HFFc6 (cell line): ENCODE measurements around the gene ADAMTS13. TPM values are rescaled to one million over a fixed set of nuclear protein-coding genes. Genes with fewer than 3 reads are reported as not detected.

Source experiments
- DNase-seq: peaks from one replicate; pipeline ENCODE4 v3.0.0-alpha.2; 2018
- H3K27ac Mint-ChIP-seq: 2 replicates; pipeline ENCODE4 v1.8.0; 2020; ENCODE audit warnings: mild to moderate bottlenecking, mixed read lengths
- H3K27me3 Mint-ChIP-seq: 2 replicates; pipeline ENCODE4 v1.8.0; 2021; ENCODE audit warnings: mild to moderate bottlenecking, moderate library complexity, mixed read lengths; ENCODE audit not compliant: insufficient read depth
- H3K36me3 Mint-ChIP-seq: 2 replicates; pipeline ENCODE4 v1.8.0; 2021; ENCODE audit warnings: low read depth, mixed read lengths
- H3K4me1 Mint-ChIP-seq: 2 replicates; pipeline ENCODE4 v1.8.0; 2020; ENCODE audit warnings: low read depth, mixed read lengths
- H3K4me3 Mint-ChIP-seq: 2 replicates; pipeline ENCODE4 v1.8.0; 2020; ENCODE audit warnings: mild to moderate bottlenecking, moderate library complexity, mixed read lengths
- H3K9me3 Mint-ChIP-seq: 2 replicates; pipeline ENCODE4 v1.8.0; 2020; ENCODE audit warnings: mild to moderate bottlenecking, mixed read lengths
- total RNA-seq, 6 experiments: library from RNA; stranded (reverse); fragmentation: NEBNext Ultra II Directional; extraction: Animal tissue kit (Norgen Biotek cat#: 25700); gene quantifications; 2 replicates in 1 of 6; 3 replicates in 5 of 6; pipeline ENCODE4 v1.2.3, GENCODE V29; 2021
- TF ChIP-seq, protein P1 (sequence below): fragments of 200-600 bp; sonication (generic); IDR thresholded peaks from 2 replicates; pipeline ENCODE4 v1.5.0; 2021; ENCODE audit warnings: antibody characterized with exemption, mild to moderate bottlenecking

ADAMTS13 gene
- total RNA-seq, 6 experiments from 2014 or later, result 0.41 to 1.2 (median 0.74) TPM

DNA sequence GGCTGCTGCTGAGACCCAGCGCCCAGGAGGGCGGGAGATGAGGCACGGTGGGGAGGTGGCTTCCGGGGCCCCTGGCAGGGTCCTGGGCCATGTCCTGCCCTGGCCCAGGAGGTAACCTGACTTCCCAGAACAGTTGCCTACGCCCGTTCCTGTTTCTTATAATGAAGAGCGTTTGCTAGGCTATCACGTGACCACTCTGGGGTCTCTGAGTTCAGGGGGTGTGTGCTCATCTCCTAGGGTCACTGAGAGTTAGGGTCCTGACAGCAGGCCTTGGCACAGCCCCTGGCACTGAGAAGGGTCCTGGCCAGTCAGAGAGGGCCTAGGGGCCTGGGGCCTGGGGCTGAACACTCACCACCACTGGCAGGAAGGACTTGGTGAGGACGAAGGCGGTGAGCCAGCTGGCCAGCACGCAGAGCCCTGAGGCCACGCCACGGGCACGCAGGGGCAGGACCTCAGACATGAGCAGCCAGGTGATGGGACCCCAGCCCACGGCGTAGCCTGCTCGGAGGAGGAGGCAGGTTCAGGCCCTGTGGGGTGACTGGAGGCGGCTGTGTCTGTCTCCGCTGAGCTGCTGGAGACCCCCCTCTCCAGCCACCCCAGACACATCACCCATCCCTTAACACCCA, 50.7 kb downstream of the ADAMTS13 start:
- TF ChIP-seq, protein P1, sequence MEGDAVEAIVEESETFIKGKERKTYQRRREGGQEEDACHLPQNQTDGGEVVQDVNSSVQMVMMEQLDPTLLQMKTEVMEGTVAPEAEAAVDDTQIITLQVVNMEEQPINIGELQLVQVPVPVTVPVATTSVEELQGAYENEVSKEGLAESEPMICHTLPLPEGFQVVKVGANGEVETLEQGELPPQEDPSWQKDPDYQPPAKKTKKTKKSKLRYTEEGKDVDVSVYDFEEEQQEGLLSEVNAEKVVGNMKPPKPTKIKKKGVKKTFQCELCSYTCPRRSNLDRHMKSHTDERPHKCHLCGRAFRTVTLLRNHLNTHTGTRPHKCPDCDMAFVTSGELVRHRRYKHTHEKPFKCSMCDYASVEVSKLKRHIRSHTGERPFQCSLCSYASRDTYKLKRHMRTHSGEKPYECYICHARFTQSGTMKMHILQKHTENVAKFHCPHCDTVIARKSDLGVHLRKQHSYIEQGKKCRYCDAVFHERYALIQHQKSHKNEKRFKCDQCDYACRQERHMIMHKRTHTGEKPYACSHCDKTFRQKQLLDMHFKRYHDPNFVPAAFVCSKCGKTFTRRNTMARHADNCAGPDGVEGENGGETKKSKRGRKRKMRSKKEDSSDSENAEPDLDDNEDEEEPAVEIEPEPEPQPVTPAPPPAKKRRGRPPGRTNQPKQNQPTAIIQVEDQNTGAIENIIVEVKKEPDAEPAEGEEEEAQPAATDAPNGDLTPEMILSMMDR, result no peak
- H3K27ac Mint-ChIP-seq, result no peak overlapping the region
- H3K36me3 Mint-ChIP-seq, result no peaks in the 10 kb centered on the region
- no peak for DNase-seq
- no peaks in the 10 kb centered on the region for H3K9me3 Mint-ChIP-seq
- H3K4me3 Mint-ChIP-seq, result no peak overlapping the region
- H3K4me1 Mint-ChIP-seq, result no peaks in the 10 kb centered on the region
- H3K27me3 Mint-ChIP-seq, result no peaks in the 10 kb centered on the region; the same call in 1 of the 2 replicates

GRCh38 chr9:133473743-133474142, 51.6 kb downstream of the ADAMTS13 start:
- Mint-ChIP-seq H3K4me1 (no peaks in the 10 kb centered on the region), H3K9me3 (no peaks in the 10 kb centered on the region), H3K4me3 (no peak overlapping the region), H3K27me3 (no peaks in the 10 kb centered on the region; the same call in 1 of the 2 replicates), H3K36me3 (no peaks in the 10 kb centered on the region), H3K27ac (no peak overlapping the region)
- TF ChIP-seq, protein P1, result no peak
- no peak for DNase-seq

GRCh38 chr9:133474215-133474614, 52.0 kb downstream of the ADAMTS13 start:
- Mint-ChIP-seq H3K4me1 (no peaks in the 10 kb centered on the region), H3K27me3 (no peaks in the 10 kb centered on the region; the same call in 1 of the 2 replicates), H3K4me3 (no peak overlapping the region), H3K27ac (no peak overlapping the region), H3K36me3 (no peaks in the 10 kb centered on the region), H3K9me3 (no peaks in the 10 kb centered on the region)
- no peak for DNase-seq
- TF ChIP-seq, protein P1, result no peak

DNA sequence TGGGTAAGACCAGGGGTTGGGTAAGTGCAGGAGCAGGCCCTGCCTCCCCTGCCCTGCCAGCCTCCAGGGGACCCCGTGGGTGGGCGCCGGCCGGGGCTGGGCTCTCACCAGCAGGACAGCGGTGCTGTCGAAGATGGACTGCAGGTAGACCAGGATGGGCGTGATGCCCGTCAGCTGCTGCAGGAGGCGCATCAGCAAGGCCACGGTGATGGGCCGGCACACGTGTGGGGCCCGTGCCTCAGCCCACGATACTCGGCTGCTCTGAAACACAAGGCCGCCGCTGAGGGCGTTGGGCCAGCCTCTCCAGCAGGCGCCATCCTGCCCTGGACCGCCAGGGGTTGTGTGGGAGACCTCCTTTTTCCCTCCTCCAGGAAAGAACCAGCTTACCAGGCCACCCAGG, 52.7 kb downstream of the ADAMTS13 start:
- no peaks in the 10 kb centered on the region; the same call in 1 of the 2 replicates for H3K27me3 Mint-ChIP-seq
- no peak overlapping the region for H3K27ac Mint-ChIP-seq
- H3K9me3 Mint-ChIP-seq, result no peaks in the 10 kb centered on the region
- H3K4me3 Mint-ChIP-seq, result no peak overlapping the region
- DNase-seq, result no peak
- no peaks in the 10 kb centered on the region for H3K36me3 Mint-ChIP-seq
- TF ChIP-seq, protein P1, result no peak
- H3K4me1 Mint-ChIP-seq, result no peaks in the 10 kb centered on the region

DNA sequence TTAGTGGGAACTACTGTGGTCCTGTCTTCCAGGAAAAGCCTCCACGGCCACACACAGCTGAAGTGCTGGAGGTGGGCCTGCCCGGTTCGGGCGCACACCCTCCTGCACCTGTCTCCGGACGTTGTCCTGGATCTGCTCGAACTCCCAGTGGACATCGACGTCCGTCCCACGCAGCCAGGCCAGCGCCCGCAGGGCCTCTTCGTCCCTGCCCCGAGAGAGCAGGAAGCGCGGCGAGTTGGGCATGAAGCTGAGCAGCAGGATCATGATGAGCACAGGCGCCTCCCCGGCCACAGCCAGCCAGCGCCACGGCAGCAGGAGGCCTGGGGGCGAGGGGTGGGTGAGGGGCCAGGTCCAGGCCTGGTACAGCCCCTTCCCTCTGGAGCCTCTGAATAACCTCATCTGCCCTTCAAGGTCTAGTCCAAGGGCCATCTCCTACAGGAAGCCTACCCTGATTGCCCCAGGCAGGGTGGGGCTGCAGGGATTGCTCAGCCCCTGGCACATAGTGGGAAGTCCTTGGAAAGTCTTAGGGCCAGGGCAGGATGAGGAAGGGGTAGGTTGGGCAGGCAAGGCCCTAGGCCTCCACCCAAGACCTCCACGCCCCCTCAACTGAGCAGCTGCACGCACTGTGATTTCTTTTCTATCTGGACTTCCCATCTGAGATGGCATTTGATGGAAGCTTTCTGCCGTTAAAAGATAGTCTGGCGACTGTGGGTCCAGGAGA, 53.3 kb downstream of the ADAMTS13 start:
- no peak overlapping the region for H3K4me3 Mint-ChIP-seq
- H3K9me3 Mint-ChIP-seq, result no peaks in the 10 kb centered on the region
- TF ChIP-seq, protein P1, result no peak
- no peaks in the 10 kb centered on the region; the same call in 1 of the 2 replicates for H3K27me3 Mint-ChIP-seq
- H3K27ac Mint-ChIP-seq, result no peak overlapping the region
- no peaks in the 10 kb centered on the region for H3K36me3 Mint-ChIP-seq
- DNase-seq, result no peak
- H3K4me1 Mint-ChIP-seq, result no peaks in the 10 kb centered on the region
